HepG2 (cell line): ENCODE measurements around the gene KRTCAP2. TPM values are rescaled to one million over a fixed set of nuclear protein-coding genes. Genes with fewer than 3 reads are reported as not detected.

Experiments used
- ASH2L ChIP-seq: fragments of 300-600, 200-600 bp; sonication (generic); IDR thresholded peaks from 2 replicates; pipeline ENCODE4 v1.7.0; 2017; ENCODE audit warnings: low read depth, mild to moderate bottlenecking, moderate library complexity, mixed read lengths, low read length; ENCODE audit not compliant: insufficient read length
- ERF ChIP-seq: IDR thresholded peaks from 2 replicates; pipeline ENCODE4 v1.6.1; 2018; ENCODE audit warnings: missing biosample characterization, missing genetic modification reagents
- FOXO1 ChIP-seq: sonication (generic); formaldehyde crosslinking; IDR thresholded peaks from 2 replicates; pipeline ENCODE4 v1.4.0; 2020; ENCODE audit warnings: missing genetic modification reagents
- HNF1A ChIP-seq, 2 experiments: sonication (generic) in 1 of 2; formaldehyde crosslinking in 1 of 2; IDR thresholded peaks; 2 replicates each; pipeline versions ENCODE4 v1.4.0 to v1.6.1; 2016 to 2020; ENCODE audit warnings: borderline replicate concordance in 1 of 2, low read depth in 1 of 2, mild to moderate bottlenecking in 1 of 2, missing genetic modification reagents in 1 of 2
- KLF6 ChIP-seq: IDR thresholded peaks from 2 replicates; pipeline ENCODE4 v1.8.0; 2016; ENCODE audit warnings: missing biosample characterization, missing genetic modification reagents
- KMT2B ChIP-seq: IDR thresholded peaks from 2 replicates; pipeline ENCODE4 v1.6.1; 2016; ENCODE audit warnings: missing genetic modification reagents, missing compliant biosample characterization
- NFE2L1 ChIP-seq: sonication (generic); formaldehyde crosslinking; IDR thresholded peaks from 2 replicates; pipeline ENCODE4 v1.4.0; 2020; ENCODE audit warnings: missing genetic modification reagents, mild to moderate bottlenecking, borderline replicate concordance
- NFKBIZ ChIP-seq: IDR thresholded peaks from 2 replicates; pipeline ENCODE4 v1.6.1; 2018; ENCODE audit warnings: missing genetic modification reagents, missing compliant biosample characterization
- PRPF4 ChIP-seq: fragments of 200-400 bp; formaldehyde crosslinking; IDR thresholded peaks from 2 replicates; pipeline ENCODE4 v1.6.1; 2016; ENCODE audit warnings: low read length, low read depth; ENCODE audit not compliant: poor library complexity, severe bottlenecking
- YEATS2 ChIP-seq: sonication (generic); formaldehyde crosslinking; IDR thresholded peaks from 2 replicates; pipeline ENCODE4 v1.4.0; 2020; ENCODE audit warnings: missing genetic modification reagents, borderline replicate concordance
- ZBTB42 ChIP-seq: sonication (generic); formaldehyde crosslinking; IDR thresholded peaks from 2 replicates; pipeline ENCODE4 v1.5.0; 2020; ENCODE audit warnings: mild to moderate bottlenecking, missing genetic modification reagents
- ZC3H4 ChIP-seq: sonication (generic); formaldehyde crosslinking; IDR thresholded peaks from 2 replicates; pipeline ENCODE4 v1.4.0; 2020; ENCODE audit warnings: missing genetic modification reagents, borderline replicate concordance
- ZNF230 ChIP-seq: sonication (generic); formaldehyde crosslinking; IDR thresholded peaks from 2 replicates; pipeline ENCODE4 v1.4.0; 2020; ENCODE audit warnings: mild to moderate bottlenecking, missing genetic modification reagents
- ZNF460 ChIP-seq: sonication (generic); formaldehyde crosslinking; IDR thresholded peaks from 2 replicates; pipeline ENCODE4 v1.5.1; 2020; ENCODE audit warnings: missing genetic modification reagents, mild to moderate bottlenecking, borderline replicate concordance
- ZNF772 ChIP-seq: sonication (generic); formaldehyde crosslinking; IDR thresholded peaks from 2 replicates; pipeline ENCODE4 v1.5.0; 2020; ENCODE audit warnings: mild to moderate bottlenecking, missing genetic modification reagents
- ZNF788 ChIP-seq: sonication (generic); formaldehyde crosslinking; IDR thresholded peaks from 2 replicates; pipeline ENCODE4 v1.5.0; 2020; ENCODE audit warnings: mild to moderate bottlenecking, missing genetic modification reagents, borderline replicate concordance
- polyA plus RNA-seq, 8 experiments: library from polyadenylated mRNA; depleted of rRNA in 3 of 8; stranded (reverse) in 7 of 8; unstranded in 1 of 8; fragments of >200 nt; fragmentation: Illumina TruSeq in 4 of 8; extraction: Trizol in 4 of 8; gene quantifications; 2 replicates each; pipeline versions ENCODE4 v1.2.1 to v1.2.3, GENCODE V29; 2011 to 2016; ENCODE audit warnings: low read depth in 4 of 8, missing spikeins in 1 of 8, mixed read lengths in 1 of 8; ENCODE audit not compliant: insufficient read depth in 1 of 8
- total RNA-seq, 5 experiments: library from RNA; depleted of rRNA; stranded (reverse); fragments of >200 nt; fragmentation: Illumina TruSeq; extraction: Trizol; gene quantifications; 2 replicates each; pipeline ENCODE4 v1.2.3, GENCODE V29; 2016; ENCODE audit warnings: low read depth in 1 of 5
- TF ChIP-seq, protein P1 (sequence below): sonication (generic); formaldehyde crosslinking; IDR thresholded peaks from 2 replicates; pipeline ENCODE4 v1.5.1; 2020; ENCODE audit warnings: missing genetic modification reagents, mild to moderate bottlenecking, borderline replicate concordance
- TF ChIP-seq, protein P2 (sequence below): sonication (generic); formaldehyde crosslinking; IDR thresholded peaks from 2 replicates; pipeline ENCODE4 v1.5.1; 2020; ENCODE audit warnings: mild to moderate bottlenecking, missing genetic modification reagents

KRTCAP2 gene
- total and polyA plus RNA-seq, 2 of the 13 experiments (the other 11 are each of a cell fraction or from before 2014, with no cell fraction given): 77.3 to 79.4 TPM

- TF ChIP-seq ZC3H4 (CRISPR knock-in tag): peak; percentile 35; the same call in 1 of the 2 replicates
- TF ChIP-seq FOXO1: peak; percentile 13; the same call in 1 of the 2 replicates
- peak; percentile 20; the same call in 1 of the 2 replicates for TF ChIP-seq ZNF772 (CRISPR knock-in tag)
- peak; percentile 48; the same call in 1 of the 2 replicates for TF ChIP-seq ZNF230 (CRISPR knock-in tag)
- TF ChIP-seq, protein P1, sequence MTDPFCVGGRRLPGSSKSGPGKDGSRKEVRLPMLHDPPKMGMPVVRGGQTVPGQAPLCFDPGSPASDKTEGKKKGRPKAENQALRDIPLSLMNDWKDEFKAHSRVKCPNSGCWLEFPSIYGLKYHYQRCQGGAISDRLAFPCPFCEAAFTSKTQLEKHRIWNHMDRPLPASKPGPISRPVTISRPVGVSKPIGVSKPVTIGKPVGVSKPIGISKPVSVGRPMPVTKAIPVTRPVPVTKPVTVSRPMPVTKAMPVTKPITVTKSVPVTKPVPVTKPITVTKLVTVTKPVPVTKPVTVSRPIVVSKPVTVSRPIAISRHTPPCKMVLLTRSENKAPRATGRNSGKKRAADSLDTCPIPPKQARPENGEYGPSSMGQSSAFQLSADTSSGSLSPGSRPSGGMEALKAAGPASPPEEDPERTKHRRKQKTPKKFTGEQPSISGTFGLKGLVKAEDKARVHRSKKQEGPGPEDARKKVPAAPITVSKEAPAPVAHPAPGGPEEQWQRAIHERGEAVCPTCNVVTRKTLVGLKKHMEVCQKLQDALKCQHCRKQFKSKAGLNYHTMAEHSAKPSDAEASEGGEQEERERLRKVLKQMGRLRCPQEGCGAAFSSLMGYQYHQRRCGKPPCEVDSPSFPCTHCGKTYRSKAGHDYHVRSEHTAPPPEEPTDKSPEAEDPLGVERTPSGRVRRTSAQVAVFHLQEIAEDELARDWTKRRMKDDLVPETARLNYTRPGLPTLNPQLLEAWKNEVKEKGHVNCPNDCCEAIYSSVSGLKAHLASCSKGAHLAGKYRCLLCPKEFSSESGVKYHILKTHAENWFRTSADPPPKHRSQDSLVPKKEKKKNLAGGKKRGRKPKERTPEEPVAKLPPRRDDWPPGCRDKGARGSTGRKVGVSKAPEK (CRISPR knock-in tag): no peak
- TF ChIP-seq ZBTB42 (CRISPR knock-in tag): no peak
- TF ChIP-seq NFE2L1 (CRISPR knock-in tag): peak; percentile 62; the same call in 1 of the 2 replicates
- TF ChIP-seq, protein P2, sequence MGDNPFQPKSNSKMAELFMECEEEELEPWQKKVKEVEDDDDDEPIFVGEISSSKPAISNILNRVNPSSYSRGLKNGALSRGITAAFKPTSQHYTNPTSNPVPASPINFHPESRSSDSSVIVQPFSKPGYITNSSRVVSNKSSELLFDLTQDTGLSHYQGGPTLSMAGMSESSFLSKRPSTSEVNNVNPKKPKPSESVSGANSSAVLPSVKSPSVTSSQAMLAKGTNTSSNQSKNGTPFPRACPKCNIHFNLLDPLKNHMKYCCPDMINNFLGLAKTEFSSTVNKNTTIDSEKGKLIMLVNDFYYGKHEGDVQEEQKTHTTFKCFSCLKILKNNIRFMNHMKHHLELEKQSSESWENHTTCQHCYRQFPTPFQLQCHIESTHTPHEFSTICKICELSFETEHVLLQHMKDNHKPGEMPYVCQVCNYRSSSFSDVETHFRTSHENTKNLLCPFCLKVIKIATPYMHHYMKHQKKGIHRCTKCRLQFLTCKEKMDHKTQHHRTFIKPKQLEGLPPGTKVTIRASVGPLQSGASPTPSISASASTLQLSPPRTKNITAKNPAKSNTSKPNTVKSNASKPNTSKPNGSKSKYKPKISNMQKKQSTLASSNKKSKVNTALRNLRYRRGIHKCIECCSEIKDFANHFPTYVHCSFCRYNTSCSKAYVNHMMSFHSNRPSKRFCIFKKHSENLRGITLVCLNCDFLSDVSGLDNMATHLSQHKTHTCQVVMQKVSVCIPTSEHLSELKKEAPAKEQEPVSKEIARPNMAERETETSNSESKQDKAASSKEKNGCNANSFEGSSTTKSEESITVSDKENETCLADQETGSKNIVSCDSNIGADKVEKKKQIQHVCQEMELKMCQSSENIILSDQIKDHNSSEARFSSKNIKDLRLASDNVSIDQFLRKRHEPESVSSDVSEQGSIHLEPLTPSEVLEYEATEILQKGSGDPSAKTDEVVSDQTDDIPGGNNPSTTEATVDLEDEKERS (CRISPR knock-in tag): peak; percentile 84
- TF ChIP-seq ZNF460: no peak
- peak; percentile 15; the same call in 1 of the 2 replicates for TF ChIP-seq NFKBIZ (CRISPR knock-in tag)
- TF ChIP-seq HNF1A (IDR thresholded peaks at IDR 0.05; ENCODE audit: low read depth): no peak
- 0 out of 2 replicates have a peak, but pooled peaks have one; percentile 24 for TF ChIP-seq HNF1A (CRISPR knock-in tag; IDR thresholded peaks at IDR 0.05; ENCODE audit: borderline replicate concordance)
- peak; percentile 70; the same call in 1 of the 2 replicates for TF ChIP-seq ZNF788 (CRISPR knock-in tag)
- no peak for TF ChIP-seq PRPF4
- 0 out of 2 replicates have a peak, but pooled peaks have one; percentile 32 for TF ChIP-seq KLF6
- peak; percentile 72; the same call in 1 of the 2 replicates for TF ChIP-seq YEATS2 (CRISPR knock-in tag)
- TF ChIP-seq ASH2L: peak; percentile 70
- TF ChIP-seq ERF: peak; percentile 50
- TF ChIP-seq KMT2B (CRISPR knock-in tag): peak; percentile 79
These were observed 33.0 kb downstream of the KRTCAP2 start, which contains the start of gene DPM3 (continued) for GRCh38 chr1:155139895-155140629.
